ENCODE data around the gene OR2S2.
A peak's percentile ranks its signal among the peaks of the same experiment; 100 is the strongest.

The OR2S2 gene

GRCh38 chr9:35962126-35962906 lies 4.4 kb upstream of the OR2S2 start:
- DNase-seq (ENCODE audit: low read depth), result no peak
- no peak overlapping the region for H3K4me3 ChIP-seq (ENCODE audit: low read depth, low read length)
- TF ChIP-seq CTCF (IDR thresholded peaks at IDR 0.05; ENCODE audit: insufficient read depth, low read depth, low read length, missing control alignments), result no peak

- TF ChIP-seq CTCF (IDR thresholded peaks at IDR 0.05; ENCODE audit: insufficient read depth, low read depth, low read length, missing control alignments), result no peak
- no peak overlapping the region for H3K4me3 ChIP-seq (ENCODE audit: low read depth, low read length)
- no peak for DNase-seq (ENCODE audit: low read depth)
Observed at GRCh38 chr9:35960039-35960655, 2.2 kb upstream of the OR2S2 start.

GRCh38 chr9:35956651-35957050 lies 1.3 kb downstream of the OR2S2 start:
- no peak overlapping the region for H3K4me3 ChIP-seq (ENCODE audit: low read depth, low read length)
- TF ChIP-seq CTCF (IDR thresholded peaks at IDR 0.05; ENCODE audit: insufficient read depth, low read depth, low read length, missing control alignments), result no peak
- DNase-seq (ENCODE audit: low read depth), result no peak

- no peak overlapping the region for H3K4me3 ChIP-seq (ENCODE audit: low read depth, low read length)
- peak; percentile 86 for TF ChIP-seq CTCF (IDR thresholded peaks at IDR 0.05; ENCODE audit: insufficient read depth, low read depth, low read length, missing control alignments)
- peak; percentile 79 for DNase-seq (ENCODE audit: low read depth)
Observed at GRCh38 chr9:35954942-35955546, 2.9 kb downstream of the OR2S2 start.

- H3K4me3 ChIP-seq (ENCODE audit: low read depth, low read length), result no peak overlapping the region
- no peak for TF ChIP-seq CTCF (IDR thresholded peaks at IDR 0.05; ENCODE audit: insufficient read depth, low read depth, low read length, missing control alignments)
- DNase-seq (ENCODE audit: low read depth), result no peak
Observed at GRCh38 chr9:35952526-35953191, 5.3 kb downstream of the OR2S2 start.

- no peak overlapping the region for H3K4me3 ChIP-seq (ENCODE audit: low read depth, low read length)
- TF ChIP-seq CTCF (IDR thresholded peaks at IDR 0.05; ENCODE audit: insufficient read depth, low read depth, low read length, missing control alignments), result no peak
- no peak for DNase-seq (ENCODE audit: low read depth)
Observed at GRCh38 chr9:35951736-35952135, 6.2 kb downstream of the OR2S2 start.
